Measurements from ENCODE around the gene SLC35F4. TPM values are rescaled to one million over a fixed set of nuclear protein-coding genes. Genes with fewer than 3 reads are reported as not detected.

The SLC35F4 gene
- total RNA-seq, 1 experiment from 2014 or later = not detected

DNA sequence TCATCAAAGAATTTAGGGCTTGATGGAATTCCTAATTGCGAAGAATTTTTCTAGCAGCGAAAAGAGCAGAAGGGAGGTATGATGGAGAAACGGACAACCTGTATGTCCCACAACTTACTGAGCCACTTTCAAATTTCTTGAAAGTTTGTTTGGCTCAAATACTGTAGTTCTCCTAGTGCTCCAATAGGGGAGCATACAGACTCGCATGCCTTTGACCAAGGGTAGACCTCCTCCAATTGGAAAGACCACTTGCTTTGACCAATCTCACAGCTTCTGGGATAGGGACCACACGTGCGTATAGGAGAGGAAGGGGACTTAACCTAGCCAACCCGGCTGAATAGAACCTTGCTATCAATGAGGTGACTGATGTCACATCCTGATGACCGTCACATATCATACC, 28.6 kb downstream of the SLC35F4 start:
- H3K4me3 ChIP-seq (ENCODE audit: low read depth, low read length, poor library complexity, severe bottlenecking) = no peak overlapping the region
- intact Hi-C loops (cut with micrococcal nuclease; ENCODE audit: unreplicated experiment) = no loop called here
- DNase-seq (ENCODE audit: low spot score) = no peak
- H3K27me3 ChIP-seq (replicated peaks; ENCODE audit: insufficient read depth, low read depth, low read length, poor library complexity) = no peaks in the 10 kb centered on the region
- no peaks in the 10 kb centered on the region for H3K36me3 ChIP-seq (ENCODE audit: insufficient read depth, low read length, poor library complexity, severe bottlenecking)
- BruUV-seq (replicated peaks) = no TSS peak
- peaks cover 28% of the 10 kb centered on the region for H3K4me1 ChIP-seq (ENCODE audit: insufficient read depth, low read length, poor library complexity, severe bottlenecking)
- POLR2A ChIA-PET (ENCODE audit: low non-redundant PET) = no interaction called here
- TF ChIP-seq, protein P1, sequence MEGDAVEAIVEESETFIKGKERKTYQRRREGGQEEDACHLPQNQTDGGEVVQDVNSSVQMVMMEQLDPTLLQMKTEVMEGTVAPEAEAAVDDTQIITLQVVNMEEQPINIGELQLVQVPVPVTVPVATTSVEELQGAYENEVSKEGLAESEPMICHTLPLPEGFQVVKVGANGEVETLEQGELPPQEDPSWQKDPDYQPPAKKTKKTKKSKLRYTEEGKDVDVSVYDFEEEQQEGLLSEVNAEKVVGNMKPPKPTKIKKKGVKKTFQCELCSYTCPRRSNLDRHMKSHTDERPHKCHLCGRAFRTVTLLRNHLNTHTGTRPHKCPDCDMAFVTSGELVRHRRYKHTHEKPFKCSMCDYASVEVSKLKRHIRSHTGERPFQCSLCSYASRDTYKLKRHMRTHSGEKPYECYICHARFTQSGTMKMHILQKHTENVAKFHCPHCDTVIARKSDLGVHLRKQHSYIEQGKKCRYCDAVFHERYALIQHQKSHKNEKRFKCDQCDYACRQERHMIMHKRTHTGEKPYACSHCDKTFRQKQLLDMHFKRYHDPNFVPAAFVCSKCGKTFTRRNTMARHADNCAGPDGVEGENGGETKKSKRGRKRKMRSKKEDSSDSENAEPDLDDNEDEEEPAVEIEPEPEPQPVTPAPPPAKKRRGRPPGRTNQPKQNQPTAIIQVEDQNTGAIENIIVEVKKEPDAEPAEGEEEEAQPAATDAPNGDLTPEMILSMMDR (conservative IDR thresholded peaks at IDR 0.05; ENCODE audit: low read depth, low read length) = no peak
- no peak for TF ChIP-seq EZH2 (IDR thresholded peaks at IDR 0.05; ENCODE audit: borderline replicate concordance, low read depth, low read length, poor library complexity, severe bottlenecking)
- no peak overlapping the region for H3K27ac ChIP-seq (ENCODE audit: low read depth, low read length, poor library complexity, severe bottlenecking)
- CTCF ChIA-PET = no interaction called here
- H3K9me3 ChIP-seq (ENCODE audit: low read depth, low read length, poor library complexity, severe bottlenecking) = no peaks in the 10 kb centered on the region

DNA sequence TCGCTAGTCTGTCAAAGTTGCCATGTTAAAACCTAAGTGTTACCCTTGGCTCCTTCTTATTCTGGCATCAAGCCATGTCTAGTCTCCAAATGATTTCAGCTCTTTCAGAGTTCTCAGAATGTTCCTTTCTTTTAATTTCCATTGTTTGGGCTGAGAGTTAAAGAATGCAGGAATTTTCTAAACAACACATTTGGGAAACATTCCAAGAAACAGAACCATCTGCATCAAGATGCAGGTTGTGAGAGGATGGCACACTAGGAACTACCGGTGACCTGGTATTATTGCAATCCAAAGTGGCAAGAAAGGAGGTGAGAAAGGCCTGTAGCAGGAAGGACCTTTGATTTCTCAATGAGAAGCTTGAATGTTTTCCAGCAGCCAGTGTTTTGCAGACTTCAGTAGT, 30.1 kb downstream of the SLC35F4 start:
- Histone ChIP-seq H3K36me3 (ENCODE audit: insufficient read depth, low read length, poor library complexity, severe bottlenecking) (no peaks in the 10 kb centered on the region), H3K4me3 (ENCODE audit: low read depth, low read length, poor library complexity, severe bottlenecking) (no peak overlapping the region), H3K4me1 (ENCODE audit: insufficient read depth, low read length, poor library complexity, severe bottlenecking) (peaks cover 42% of the 10 kb centered on the region), H3K27ac (ENCODE audit: low read depth, low read length, poor library complexity, severe bottlenecking) (no peak overlapping the region), H3K27me3 (replicated peaks; ENCODE audit: insufficient read depth, low read depth, low read length, poor library complexity) (no peaks in the 10 kb centered on the region), H3K9me3 (ENCODE audit: low read depth, low read length, poor library complexity, severe bottlenecking) (no peaks in the 10 kb centered on the region)
- POLR2A ChIA-PET (ENCODE audit: low non-redundant PET) = no interaction called here
- CTCF ChIA-PET = no interaction called here
- intact Hi-C loops (cut with micrococcal nuclease; ENCODE audit: unreplicated experiment) = no loop called here
- BruUV-seq (replicated peaks) = no TSS peak
- TF ChIP-seq, protein P1 (conservative IDR thresholded peaks at IDR 0.05; ENCODE audit: low read depth, low read length) = no peak
- no peak for TF ChIP-seq EZH2 (IDR thresholded peaks at IDR 0.05; ENCODE audit: borderline replicate concordance, low read depth, low read length, poor library complexity, severe bottlenecking)
- no peak for DNase-seq (ENCODE audit: low spot score)

DNA sequence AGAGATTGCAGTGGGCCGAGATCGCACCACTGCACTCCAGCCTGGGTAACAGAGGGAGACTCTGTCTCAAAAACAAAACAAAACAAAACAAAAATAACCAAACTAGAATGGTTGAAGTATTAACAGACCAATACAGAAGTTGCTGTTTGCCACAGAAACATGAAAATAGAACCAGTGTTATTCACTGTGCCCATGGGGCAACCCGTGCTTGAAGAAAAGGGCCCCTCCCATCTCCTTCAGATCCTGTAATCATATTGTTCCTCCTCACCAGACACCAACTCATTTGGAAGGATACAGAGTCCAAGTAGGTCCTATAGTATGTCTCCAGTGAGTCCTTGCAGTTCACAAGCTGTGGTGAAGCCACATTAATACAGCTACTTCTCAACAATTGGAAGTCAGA, 30.9 kb downstream of the SLC35F4 start:
- CTCF ChIA-PET = no interaction called here
- POLR2A ChIA-PET (ENCODE audit: low non-redundant PET) = no interaction called here
- no peaks in the 10 kb centered on the region for H3K36me3 ChIP-seq (ENCODE audit: insufficient read depth, low read length, poor library complexity, severe bottlenecking)
- no peak overlapping the region for H3K27ac ChIP-seq (ENCODE audit: low read depth, low read length, poor library complexity, severe bottlenecking)
- TF ChIP-seq, protein P1 (conservative IDR thresholded peaks at IDR 0.05; ENCODE audit: low read depth, low read length) = no peak
- TF ChIP-seq EZH2 (IDR thresholded peaks at IDR 0.05; ENCODE audit: borderline replicate concordance, low read depth, low read length, poor library complexity, severe bottlenecking) = no peak
- no peaks in the 10 kb centered on the region for H3K27me3 ChIP-seq (replicated peaks; ENCODE audit: insufficient read depth, low read depth, low read length, poor library complexity)
- H3K4me3 ChIP-seq (ENCODE audit: low read depth, low read length, poor library complexity, severe bottlenecking) = no peak overlapping the region
- no peak for DNase-seq (ENCODE audit: low spot score)
- peaks cover 50% of the 10 kb centered on the region for H3K4me1 ChIP-seq (ENCODE audit: insufficient read depth, low read length, poor library complexity, severe bottlenecking)
- intact Hi-C loops (cut with micrococcal nuclease; ENCODE audit: unreplicated experiment) = no loop called here
- BruUV-seq (replicated peaks) = no TSS peak
- H3K9me3 ChIP-seq (ENCODE audit: low read depth, low read length, poor library complexity, severe bottlenecking) = no peaks in the 10 kb centered on the region
